ENCODE data around the gene RPS19.
A peak's percentile ranks its signal among the peaks of the same experiment; 100 is the strongest.

RPS19 gene

GRCh38 chr19:41905273-41906002 lies 45.4 kb downstream of the RPS19 start:
- DNase-seq (ENCODE audit: low spot score) (no peak), ATAC-seq (ENCODE audit: low read depth) (no peak)
- no peaks in the 10 kb centered on the region for H3K9me3 ChIP-seq (ENCODE audit: severe bottlenecking)
- no peak overlapping the region for H3K4me3 ChIP-seq (ENCODE audit: severe bottlenecking)
- TF ChIP-seq CTCF (IDR thresholded peaks at IDR 0.05; ENCODE audit: poor library complexity, severe bottlenecking): no peak
- H3K36me3 ChIP-seq (ENCODE audit: low read depth): peaks cover 63% of the 10 kb centered on the region
- H3K27me3 ChIP-seq (ENCODE audit: insufficient read depth, poor library complexity, severe bottlenecking): peaks cover under 1% of the 10 kb centered on the region
- H3K4me1 ChIP-seq (ENCODE audit: insufficient read depth, poor library complexity, severe bottlenecking): no peaks in the 10 kb centered on the region
- H3K27ac ChIP-seq (ENCODE audit: poor library complexity, severe bottlenecking): no peak overlapping the region

GRCh38 chr19:41906271-41906670 lies 46.2 kb downstream of the RPS19 start:
- Histone ChIP-seq H3K4me1 (ENCODE audit: insufficient read depth, poor library complexity, severe bottlenecking) (no peaks in the 10 kb centered on the region), H3K4me3 (ENCODE audit: severe bottlenecking) (no peak overlapping the region), H3K27ac (ENCODE audit: poor library complexity, severe bottlenecking) (no peak overlapping the region), H3K9me3 (ENCODE audit: severe bottlenecking) (no peaks in the 10 kb centered on the region), H3K27me3 (ENCODE audit: insufficient read depth, poor library complexity, severe bottlenecking) (peaks cover 9% of the 10 kb centered on the region), H3K36me3 (ENCODE audit: low read depth) (peaks cover 57% of the 10 kb centered on the region)
- no peak for TF ChIP-seq CTCF (IDR thresholded peaks at IDR 0.05; ENCODE audit: poor library complexity, severe bottlenecking)
- ATAC-seq (ENCODE audit: low read depth) (no peak), DNase-seq (ENCODE audit: low spot score) (peak; percentile 55)

- Histone ChIP-seq H3K27ac (ENCODE audit: poor library complexity, severe bottlenecking) (no peak overlapping the region), H3K27me3 (ENCODE audit: insufficient read depth, poor library complexity, severe bottlenecking) (peaks cover 17% of the 10 kb centered on the region), H3K36me3 (ENCODE audit: low read depth) (peaks cover 49% of the 10 kb centered on the region), H3K4me3 (ENCODE audit: severe bottlenecking) (no peak overlapping the region), H3K9me3 (ENCODE audit: severe bottlenecking) (no peaks in the 10 kb centered on the region), H3K4me1 (ENCODE audit: insufficient read depth, poor library complexity, severe bottlenecking) (no peaks in the 10 kb centered on the region)
- ATAC-seq (ENCODE audit: low read depth): no peak
- TF ChIP-seq CTCF (IDR thresholded peaks at IDR 0.05; ENCODE audit: poor library complexity, severe bottlenecking): no peak
- no peak for DNase-seq (ENCODE audit: low spot score)
Observed at GRCh38 chr19:41906916-41907680, 47.0 kb downstream of the RPS19 start.

GRCh38 chr19:41907994-41908615 lies 48.0 kb downstream of the RPS19 start:
- Histone ChIP-seq H3K27me3 (ENCODE audit: insufficient read depth, poor library complexity, severe bottlenecking) (peaks cover 28% of the 10 kb centered on the region), H3K27ac (ENCODE audit: poor library complexity, severe bottlenecking) (no peak overlapping the region), H3K9me3 (ENCODE audit: severe bottlenecking) (no peaks in the 10 kb centered on the region), H3K36me3 (ENCODE audit: low read depth) (peaks cover 40% of the 10 kb centered on the region), H3K4me3 (ENCODE audit: severe bottlenecking) (no peak overlapping the region), H3K4me1 (ENCODE audit: insufficient read depth, poor library complexity, severe bottlenecking) (no peaks in the 10 kb centered on the region)
- TF ChIP-seq CTCF (IDR thresholded peaks at IDR 0.05; ENCODE audit: poor library complexity, severe bottlenecking): no peak
- DNase-seq (ENCODE audit: low spot score) (no peak), ATAC-seq (ENCODE audit: low read depth) (no peak)

Data from RWPE2 (cell line).